GM13977 (cell line): Measurements from ENCODE around the gene CFAP107.

Source experiments
- DNase-seq: peaks from one replicate; pipeline ENCODE4 v3.0.0; 2012; ENCODE audit warnings: low spot score
- in situ Hi-C: fragments of 300-500 bp; cut with MboI; formaldehyde crosslinking; loops from one replicate; pipeline ENCODE4 v1.12.0; 2022; ENCODE audit warnings: low sequenced_read_pairs, low pct_unique_long_range_greater_than_20kb, mixed read lengths, inconsistent platforms; ENCODE audit not compliant: unreplicated experiment
- TF ChIP-seq, protein P1 (sequence below): IDR thresholded peaks from 2 replicates; pipeline ENCODE4 v1.5.1; 2012; ENCODE audit warnings: mild to moderate bottlenecking, control low read depth; ENCODE audit not compliant: insufficient read depth; ENCODE audit errors: extremely low read depth, missing control alignments

The CFAP107 gene

DNA sequence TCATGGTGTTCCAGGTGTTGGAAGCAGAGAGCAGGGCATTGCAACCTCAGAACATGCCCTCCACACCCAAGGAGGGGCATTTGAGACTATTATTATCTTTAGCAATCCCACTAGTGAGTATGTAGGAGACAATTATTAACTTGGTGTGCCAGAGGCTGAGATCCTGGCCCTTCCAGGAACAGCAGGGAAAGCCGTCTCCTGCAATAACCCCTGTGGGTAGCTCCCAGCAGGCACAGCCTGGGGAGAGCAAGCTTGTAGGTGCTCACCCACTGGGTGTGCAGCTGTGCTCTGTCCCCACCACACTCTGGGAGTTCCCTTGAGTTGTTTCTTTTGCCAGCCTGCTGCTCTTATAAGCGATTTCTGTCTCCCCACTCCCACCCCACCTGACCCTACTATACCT, 10.3 kb downstream of the CFAP107 start:
- in situ Hi-C loops, result no loop called here
- no peak for DNase-seq
- TF ChIP-seq, protein P1, sequence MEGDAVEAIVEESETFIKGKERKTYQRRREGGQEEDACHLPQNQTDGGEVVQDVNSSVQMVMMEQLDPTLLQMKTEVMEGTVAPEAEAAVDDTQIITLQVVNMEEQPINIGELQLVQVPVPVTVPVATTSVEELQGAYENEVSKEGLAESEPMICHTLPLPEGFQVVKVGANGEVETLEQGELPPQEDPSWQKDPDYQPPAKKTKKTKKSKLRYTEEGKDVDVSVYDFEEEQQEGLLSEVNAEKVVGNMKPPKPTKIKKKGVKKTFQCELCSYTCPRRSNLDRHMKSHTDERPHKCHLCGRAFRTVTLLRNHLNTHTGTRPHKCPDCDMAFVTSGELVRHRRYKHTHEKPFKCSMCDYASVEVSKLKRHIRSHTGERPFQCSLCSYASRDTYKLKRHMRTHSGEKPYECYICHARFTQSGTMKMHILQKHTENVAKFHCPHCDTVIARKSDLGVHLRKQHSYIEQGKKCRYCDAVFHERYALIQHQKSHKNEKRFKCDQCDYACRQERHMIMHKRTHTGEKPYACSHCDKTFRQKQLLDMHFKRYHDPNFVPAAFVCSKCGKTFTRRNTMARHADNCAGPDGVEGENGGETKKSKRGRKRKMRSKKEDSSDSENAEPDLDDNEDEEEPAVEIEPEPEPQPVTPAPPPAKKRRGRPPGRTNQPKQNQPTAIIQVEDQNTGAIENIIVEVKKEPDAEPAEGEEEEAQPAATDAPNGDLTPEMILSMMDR, result no peak

- TF ChIP-seq, protein P1, result no peak
- no peak for DNase-seq
- in situ Hi-C loops, result no loop called here
These were observed 10.9 kb downstream of the CFAP107 start for GRCh38 chr1:12756768-12757413.

GRCh38 chr1:12757836-12758235, 11.8 kb downstream of the CFAP107 start:
- TF ChIP-seq, protein P1, result no peak
- in situ Hi-C loops, result no loop called here

GRCh38 chr1:12760256-12760795, 14.3 kb downstream of the CFAP107 start:
- TF ChIP-seq, protein P1, result peak; percentile 28
- in situ Hi-C loops, result no loop called here

More at GRCh38 chr1:12757836-12758235, 11.8 kb downstream of the CFAP107 start:
- DNase-seq, result no peak

DNA sequence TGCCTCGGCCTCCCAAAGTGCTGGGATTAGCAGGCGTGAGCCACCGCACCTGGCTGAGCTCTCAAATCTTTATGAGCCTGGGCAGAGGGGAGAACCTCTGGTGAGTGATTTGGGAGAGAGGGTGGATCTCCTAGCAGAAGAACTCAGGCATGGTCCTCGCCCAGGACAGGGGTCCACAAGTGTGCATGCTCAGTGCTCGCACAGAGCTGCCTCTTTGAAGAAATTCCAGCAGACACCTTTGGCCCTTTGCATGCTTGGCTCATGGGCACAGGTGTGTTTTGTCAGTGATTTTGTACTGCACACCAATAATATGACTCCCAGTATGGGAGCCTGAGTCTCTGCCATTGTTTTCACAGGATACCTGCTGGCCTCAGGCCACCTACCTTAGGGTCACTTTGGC, 15.8 kb downstream of the CFAP107 start:
- in situ Hi-C loops, result no loop called here

More at GRCh38 chr1:12760256-12760795, 14.3 kb downstream of the CFAP107 start:
- DNase-seq, result no peak

DNA sequence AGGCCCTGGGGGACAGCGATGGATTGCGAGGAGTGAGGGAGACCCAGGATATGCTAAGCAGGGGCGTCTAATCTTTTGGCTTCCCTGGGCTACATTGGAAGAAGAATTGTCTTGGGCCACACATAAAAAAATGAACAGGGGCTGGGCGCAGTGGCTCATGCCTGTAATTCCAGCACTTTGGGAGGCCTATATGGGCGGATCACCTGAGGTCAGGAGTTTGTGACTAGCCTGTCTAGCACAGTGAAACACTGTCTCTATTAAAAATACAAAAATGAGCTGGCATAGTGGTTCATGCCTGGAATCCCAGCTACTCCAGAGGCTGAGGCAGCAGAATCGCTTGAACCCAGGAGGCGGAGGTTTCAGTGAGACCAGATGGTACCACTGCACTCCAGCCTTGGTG, 16.8 kb downstream of the CFAP107 start:
- in situ Hi-C loops, result no loop called here
- TF ChIP-seq, protein P1, result no peak
- no peak for DNase-seq

More for the DNA sequence above, 15.8 kb downstream of the CFAP107 start:
- TF ChIP-seq, protein P1, result no peak
- no peak for DNase-seq

DNA sequence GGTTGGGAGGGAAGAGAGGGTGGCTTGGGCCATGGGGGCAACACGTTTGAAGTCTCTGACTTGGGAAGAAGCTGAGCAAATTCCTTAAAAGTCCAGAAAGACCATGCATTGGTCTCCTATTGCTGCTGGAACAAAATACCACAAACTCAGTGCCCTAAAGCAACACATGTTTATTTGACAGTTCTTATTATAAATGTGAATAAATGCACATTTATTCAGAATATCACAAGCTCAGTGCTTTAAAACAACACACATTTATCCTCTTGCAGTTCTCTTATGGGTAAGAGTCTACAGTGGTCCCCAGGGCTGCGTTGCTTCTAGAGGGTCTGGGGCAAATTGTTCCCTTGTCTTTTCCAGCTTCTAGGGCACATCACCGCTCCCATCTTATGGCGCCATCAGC, 17.5 kb downstream of the CFAP107 start:
- TF ChIP-seq, protein P1, result no peak
- in situ Hi-C loops, result no loop called here
- no peak for DNase-seq
